Fibroblast of gingiva (primary cell): ENCODE results near the gene PTPRD.

Experiments used
- DNase-seq: peaks from one replicate; pipeline ENCODE4 v3.0.0-alpha.2; 2011; ENCODE audit warnings: low read depth

The PTPRD gene

DNA sequence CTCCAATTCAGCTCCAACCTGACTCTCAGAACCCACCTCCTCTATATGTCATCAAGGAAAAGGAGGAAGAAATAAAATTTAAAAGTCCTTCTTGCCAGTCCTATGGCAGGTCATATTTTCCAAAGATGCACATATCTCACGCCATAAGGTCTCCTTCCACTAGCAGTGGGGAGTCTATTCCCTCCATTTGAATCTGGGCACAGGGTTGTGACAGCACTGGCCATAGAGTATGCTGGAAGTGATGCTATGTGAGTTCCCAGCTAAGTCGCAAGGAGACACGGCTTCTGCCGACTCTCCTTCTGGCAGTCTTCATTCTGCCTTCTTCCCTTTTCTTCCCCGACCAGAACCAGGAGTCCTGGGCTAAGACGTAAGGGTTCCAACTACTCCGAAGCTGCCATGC, 1929.3 kb downstream of the PTPRD start:
- DNase-seq = no peak

DNA sequence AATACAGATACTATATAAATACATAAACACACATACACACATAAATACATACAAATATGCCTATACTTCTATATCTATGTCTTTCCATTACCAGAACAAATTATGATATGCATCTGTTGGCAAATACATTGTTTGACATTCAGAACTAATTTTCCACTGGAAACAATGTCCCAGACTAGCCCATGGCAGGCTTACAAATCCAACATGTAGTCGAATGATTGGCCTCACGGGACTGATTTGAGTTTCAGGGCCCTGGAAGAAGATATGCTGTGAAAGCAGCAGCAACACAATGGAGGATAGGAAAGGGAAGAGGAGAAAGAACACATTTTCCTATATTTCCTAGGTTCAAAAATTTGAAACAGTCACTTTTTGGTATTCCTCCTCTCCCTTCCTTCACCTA, 1932.1 kb downstream of the PTPRD start:
- no peak for DNase-seq

DNA sequence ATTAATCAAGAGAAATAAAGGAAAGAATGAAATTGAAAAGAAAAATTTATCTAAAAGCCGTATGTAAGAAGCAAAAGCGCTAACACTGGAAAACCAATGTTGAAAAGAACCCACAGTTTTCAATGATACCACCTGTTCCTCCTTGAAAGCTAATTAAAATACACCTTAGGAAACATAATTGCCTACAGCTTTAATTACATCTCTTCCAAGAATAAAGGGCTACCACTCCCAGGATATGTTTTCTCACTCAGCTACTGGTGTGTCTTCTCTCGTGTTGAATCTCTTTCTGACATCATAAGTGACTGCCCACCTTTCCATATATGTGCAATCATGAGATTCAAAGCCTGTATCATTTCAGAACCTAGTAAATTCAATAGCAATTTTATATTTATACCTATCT, 1932.6 kb downstream of the PTPRD start:
- DNase-seq = no peak

DNA sequence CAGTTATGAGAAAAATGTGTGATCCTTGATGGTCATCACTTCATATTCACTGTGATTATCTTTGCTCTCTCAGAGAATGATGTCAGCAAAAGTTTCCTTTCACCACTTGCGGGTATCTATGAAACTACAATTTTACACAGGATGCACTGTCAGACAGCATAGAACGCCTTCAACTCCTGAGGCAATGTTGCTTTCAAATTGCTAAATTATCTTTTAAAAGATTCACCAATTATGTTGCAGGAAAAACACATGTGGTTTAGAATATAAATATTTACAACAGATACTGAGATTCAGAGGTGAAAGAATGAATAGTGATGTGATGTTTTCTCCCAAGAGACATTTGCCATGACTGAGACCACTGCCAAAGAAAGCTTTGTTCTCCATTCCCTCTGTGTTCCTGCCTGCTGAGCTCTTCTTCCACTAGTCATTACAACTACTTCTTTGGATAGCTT, 1933.4 kb downstream of the PTPRD start:
- DNase-seq = no peak

DNA sequence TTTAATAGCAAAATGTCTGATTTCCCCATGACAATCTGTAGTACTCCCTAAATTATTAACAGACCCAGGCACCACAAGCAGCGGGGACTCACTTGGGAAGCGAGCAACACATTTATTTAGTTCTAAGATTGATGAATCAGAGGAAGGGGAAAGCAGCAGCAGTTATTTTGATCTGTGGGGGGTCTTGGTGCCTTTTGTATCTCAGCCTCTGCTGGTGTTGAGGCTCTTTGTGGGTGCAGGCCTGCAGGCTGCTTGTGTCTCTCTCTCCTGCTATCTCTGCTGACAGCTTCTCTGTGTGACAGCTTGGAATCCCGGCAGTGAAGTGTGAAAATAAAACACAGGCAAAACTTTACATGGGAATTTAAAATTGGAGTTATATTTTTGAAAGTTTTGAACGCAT, 1935.1 kb downstream of the PTPRD start:
- no peak for DNase-seq

DNA sequence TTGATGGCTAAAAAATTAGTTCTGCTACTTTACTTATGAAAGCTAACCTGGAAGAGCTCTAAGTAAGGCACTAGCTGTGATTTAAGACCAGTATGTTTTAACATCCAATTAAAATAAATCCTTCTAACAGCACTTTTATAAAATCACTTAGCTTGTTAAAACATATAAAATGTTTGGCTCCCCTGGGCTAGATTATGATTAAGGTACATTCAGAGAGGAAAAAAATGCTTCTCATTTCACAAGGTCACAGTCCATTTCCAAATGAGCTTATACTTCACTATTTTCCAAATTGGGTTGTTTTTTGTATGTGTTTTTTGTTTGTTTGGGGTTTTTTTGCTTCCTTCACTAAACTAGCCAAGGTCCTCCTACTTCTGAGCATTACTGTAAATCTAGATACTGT, 1938.3 kb downstream of the PTPRD start:
- DNase-seq = no peak

DNA sequence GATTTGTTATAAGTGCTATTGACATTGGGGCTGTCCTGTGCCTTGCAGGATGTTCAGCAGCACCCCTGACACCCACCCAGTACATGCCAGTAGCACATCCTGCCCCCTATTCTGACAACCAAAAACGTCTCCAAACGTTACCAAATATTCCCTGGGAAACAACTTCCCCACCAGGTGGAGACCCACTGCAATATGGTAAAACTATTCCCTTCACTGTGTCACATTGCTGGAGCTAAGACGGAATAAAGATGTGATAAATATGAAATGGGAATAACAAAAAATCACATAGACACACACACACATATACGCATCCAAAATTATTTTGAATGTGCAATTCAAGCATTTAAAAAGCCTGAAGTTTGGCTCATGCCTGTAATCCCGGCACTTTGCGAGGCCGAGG, 1939.0 kb downstream of the PTPRD start:
- DNase-seq = no peak

DNA sequence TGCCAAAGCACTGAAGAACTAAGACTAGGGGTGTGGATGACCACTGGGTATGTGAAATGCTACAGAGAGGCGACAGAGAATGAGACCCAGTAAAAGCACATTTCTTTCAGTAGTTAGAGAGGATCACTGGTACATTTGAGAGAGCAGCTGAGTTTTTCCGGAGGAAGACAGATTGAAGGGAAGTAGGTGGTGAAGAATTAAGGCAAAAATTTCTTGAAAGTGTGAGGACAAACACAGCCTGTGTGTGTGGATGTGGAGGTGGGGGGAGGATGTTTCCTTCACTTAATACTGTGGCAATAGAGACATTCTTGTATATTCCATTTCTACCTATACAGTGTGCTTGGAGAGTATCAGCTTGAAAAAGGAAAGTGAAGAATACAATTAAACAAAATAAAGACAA, 1942.1 kb downstream of the PTPRD start:
- DNase-seq = no peak

DNA sequence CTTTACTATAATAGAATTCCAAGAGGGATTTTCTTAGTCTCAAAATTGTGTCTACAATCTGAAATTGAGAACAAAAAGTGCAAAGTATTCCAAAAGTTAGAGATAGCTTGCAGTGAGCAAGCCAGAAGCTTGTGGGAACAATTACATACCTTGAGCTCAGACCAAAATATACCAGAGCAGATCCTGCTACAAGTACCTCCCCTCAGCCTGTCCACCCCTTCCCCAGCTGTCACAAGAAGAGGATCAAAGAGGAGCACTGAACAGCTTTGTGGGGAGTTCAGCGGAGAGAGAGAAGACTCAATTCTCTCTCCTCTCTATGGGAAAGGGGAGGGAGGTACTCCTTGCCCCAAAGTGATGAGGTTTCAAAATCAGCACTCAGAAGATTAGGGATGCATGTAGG, 1944.1 kb downstream of the PTPRD start:
- no peak for DNase-seq

DNA sequence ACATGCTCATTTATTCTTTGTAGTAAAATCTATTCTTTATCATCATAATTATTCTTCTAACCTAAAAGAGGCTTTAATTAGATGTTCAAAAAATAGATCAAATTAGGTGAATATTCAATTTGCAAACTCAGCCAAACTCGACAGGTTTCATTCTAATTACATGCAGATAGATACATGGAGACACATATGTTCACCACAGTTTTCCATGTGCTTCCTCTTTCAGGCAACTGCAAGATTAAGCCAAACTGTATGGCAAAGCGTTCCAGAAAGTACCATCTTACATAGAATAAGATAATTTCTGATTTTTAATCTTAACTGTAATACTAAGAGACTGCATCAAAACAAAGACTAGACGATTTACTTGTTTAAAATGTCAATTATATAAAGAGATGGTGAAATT, 1944.6 kb downstream of the PTPRD start:
- DNase-seq = no peak

DNA sequence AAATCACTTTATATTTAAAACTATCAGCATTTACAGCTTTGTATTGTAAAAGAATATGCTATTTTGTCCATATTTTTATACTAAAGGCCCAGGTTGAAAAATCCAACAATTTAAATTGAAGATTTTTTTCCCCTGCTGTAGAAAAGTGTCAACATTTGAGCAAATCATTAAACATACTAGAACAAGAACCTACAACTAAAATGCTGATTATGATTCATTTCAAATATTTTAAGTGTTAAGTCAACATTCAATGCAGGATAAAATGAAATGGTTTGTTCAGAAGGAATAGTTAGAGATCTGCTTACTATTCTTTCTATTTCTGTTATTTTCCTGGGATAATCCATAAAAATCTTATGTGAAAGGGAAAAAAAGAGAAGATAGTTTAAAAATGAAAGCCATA, 1946.7 kb downstream of the PTPRD start:
- DNase-seq = no peak

DNA sequence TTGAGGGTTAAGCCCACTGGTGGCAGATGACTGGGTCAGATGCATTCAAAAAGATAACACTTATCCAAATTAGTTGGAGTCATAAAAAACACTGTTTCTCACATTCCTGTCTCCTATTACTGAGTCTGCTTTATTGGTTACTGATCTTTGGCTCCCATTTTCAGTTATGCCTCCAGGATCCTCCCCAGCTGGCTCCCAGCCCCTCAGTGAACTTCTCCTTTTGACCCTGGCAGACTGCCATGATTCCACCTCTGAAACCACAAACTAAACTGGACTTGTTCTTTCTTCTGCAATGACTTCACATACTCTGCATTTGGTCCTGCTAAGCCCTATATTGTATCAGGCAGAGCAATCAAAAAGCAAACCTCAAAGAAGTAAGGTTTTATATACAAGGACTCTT, 1952.4 kb downstream of the PTPRD start:
- DNase-seq = no peak

DNA sequence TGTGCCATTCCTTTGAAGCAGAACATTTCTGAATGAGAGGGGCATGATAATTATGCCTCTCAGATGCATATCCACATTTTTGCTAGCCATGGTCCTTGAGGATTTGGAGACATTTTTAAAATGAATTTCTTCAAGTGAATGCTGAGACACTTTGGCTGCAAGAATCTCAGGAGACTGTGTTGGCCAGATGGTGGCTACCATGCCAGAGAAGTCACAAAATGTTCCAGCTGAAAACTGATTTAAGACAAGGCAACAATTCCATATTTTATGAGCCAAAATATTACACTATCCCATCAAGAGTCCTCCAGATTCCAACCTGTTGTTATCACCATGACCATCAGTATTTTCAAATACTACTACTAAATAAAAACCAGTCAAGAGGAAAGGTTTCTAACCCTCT, 1953.7 kb downstream of the PTPRD start:
- no peak for DNase-seq

DNA sequence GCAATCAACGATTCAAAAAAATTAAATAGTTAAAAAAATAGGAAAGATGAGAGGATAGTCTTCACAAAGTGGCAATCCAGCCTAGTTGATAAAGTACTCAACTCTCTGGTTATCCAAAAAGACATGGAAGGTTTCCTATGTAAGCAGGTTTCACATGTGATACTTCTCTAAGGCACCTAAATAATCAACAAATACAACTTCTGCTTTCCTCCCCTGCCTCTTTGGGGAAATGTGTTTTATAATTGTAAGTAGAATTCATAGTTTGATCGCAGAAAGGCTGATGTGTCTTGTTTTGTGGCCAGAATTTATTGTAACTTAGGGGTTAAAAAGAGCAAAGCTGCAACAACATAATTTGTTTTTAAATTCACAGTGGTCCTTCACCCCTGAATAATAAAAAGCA, 1957.7 kb downstream of the PTPRD start:
- no peak for DNase-seq

DNA sequence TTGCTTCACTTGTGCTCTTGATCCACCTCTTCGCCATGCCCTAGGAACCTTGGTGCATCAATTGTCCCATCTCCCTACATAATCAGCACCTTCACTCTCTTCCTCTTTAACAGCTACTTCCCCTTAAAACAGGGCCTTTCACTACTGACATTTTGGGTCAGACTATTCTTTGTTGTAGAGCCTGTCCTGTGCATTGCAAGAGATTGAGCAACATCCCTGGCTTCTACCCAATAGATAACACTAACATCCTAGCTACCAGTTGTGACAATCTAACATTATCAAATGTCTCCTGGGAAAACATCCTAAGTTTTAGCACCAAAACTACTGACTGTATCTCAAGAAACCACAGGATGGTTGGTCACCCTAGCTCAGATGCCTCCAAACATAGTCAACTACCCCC, 1958.9 kb downstream of the PTPRD start:
- no peak for DNase-seq

DNA sequence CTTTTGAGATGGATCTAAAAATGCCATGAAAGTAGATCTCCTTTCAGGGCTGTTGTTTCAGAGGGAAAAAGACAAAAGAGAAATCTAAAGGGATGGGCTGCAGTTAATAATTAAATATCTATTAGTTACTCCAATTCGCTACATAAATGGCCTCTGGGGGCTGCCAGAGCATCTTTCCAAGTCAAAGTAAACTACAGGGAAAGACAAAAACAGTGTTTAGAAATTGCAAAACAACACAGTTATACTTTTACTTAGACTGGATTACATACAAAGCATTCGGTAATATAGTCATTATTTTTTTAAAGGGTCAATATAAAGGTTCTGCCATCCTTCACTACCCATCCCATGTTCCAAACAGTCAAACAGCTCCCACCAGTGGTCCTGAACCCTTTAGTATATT, 1959.7 kb downstream of the PTPRD start:
- no peak for DNase-seq

DNA sequence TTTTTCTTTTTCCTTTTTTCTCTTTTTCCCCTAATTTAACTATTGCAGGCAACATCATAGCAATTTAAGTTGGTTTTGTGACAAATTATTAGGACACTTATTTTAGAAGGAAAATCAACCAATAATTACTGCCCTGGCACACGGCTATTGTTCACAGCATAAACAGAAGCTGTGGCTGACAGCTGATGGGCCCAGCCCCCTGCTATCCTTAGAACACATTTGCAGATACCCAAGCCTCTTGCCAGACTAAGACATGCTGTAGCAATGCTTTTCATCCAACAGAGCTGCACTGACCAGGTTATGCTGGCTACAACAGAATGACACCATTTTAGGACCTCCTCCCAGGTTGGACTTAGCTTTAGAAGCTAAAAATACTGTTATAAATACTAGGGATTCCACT, 1960.5 kb downstream of the PTPRD start:
- no peak for DNase-seq

DNA sequence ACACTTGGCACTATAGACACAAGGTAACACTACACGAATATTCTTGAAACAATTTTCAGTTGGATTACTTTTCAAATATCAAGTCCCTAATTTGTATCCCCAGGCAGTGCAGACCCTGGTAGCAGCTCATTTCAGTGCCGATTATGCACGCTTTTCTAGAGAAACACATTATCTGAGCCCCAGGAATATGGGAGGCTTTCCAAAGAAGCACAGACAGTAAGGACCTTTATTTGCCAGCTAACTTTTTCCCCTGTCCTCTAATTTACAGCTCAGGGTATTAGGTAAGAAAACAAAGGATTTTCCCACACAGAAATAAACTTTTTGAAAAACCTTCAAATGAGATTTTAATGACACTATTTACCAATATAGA, 1961.0 kb downstream of the PTPRD start:
- DNase-seq = no peak

DNA sequence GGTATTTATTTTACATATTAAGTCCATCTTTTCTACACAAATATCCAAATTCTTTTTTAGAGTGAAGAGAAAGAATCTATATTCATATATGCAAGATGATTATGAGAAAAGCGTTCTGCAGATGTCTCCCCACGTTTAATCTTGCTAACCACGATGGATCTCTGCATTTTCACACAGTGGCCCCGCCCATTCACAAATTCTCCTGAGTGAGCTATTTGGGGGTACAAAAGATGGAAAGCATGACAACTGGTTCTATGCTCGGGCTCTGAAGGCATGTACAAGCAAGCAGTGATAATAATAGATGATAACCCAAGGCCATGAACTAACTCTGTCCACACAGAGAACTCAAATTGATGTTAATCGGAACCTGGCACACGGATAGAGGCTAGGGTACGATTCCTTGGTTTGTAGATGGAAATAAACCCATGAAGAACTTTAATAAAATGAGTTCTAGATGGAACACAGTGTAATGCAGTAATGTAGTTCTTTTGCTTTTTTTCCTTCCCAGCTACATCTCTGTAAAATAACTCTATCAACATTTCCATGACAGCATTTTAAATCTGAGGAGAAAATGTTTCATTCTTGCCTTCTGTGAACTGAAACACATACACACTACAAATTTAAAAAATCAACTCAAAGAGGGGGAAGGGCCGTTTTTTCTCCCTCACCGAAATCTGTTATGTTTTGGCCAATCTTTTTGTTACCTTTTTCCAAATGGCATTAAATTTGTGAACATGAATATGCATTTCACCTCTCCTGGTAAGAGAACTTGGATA, 1961.5 kb downstream of the PTPRD start:
- no peak for DNase-seq

DNA sequence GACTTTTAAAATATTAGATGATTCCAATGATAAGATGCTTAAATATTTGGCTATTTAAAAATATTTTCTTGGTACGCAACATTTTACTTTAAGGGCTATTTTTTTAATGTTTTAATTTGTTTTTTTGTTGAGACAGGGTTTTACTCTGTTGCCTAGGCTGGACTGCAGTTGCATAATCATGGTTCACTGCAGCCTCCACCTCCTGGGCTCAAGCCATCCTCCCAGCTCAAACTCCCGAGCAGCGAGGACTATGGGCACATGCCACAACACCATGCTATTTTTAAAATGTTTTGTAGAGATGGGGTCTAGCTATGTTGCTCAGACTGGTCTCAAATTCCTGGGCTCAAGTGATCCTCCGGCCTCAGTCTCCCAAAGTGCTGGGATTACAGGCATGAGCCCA, 1963.0 kb downstream of the PTPRD start:
- no peak for DNase-seq

DNA sequence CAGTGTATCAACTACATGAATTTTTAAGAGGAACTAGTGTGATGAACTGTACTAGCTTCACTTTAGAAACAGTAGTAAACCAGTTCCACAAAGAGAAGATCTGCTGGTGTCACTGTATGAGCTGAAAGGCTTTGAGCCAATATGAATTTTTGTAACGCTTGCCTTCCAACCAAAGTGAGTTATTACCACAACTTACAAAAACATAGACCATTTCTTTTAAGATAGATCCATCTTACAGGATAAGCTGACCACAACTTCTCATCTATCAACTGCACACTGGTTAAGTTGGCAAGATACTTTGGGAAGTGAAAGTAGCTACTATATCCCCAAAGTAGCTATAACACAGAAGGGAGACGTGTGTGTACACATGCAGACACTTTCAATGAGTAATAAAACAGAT, 1963.6 kb downstream of the PTPRD start:
- no peak for DNase-seq

DNA sequence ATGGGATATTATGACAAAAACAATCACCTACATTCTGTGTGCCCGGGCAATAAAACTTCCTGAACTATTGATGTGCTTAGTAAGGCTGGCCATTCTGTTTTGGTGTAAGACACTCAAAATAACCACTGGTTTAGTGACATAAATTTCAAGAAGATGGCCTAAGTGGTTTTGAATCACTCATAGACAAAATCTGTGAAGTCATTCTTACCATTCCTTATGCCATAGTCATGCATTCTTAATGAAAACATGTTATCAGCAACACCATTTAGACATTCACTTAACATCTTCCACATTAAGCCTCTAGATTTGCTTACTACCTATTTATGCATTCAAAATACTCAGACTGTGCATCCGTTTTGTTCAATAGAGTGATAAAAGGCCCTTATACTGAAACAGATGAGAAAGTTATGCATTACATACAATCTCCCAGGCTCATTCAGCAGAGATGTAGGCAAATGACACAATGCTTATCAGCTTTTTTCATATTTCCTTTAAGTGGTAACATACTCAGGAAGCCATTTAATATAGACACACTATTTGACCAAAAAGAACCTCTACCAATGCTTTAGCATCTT, 1964.4 kb downstream of the PTPRD start:
- no peak for DNase-seq

DNA sequence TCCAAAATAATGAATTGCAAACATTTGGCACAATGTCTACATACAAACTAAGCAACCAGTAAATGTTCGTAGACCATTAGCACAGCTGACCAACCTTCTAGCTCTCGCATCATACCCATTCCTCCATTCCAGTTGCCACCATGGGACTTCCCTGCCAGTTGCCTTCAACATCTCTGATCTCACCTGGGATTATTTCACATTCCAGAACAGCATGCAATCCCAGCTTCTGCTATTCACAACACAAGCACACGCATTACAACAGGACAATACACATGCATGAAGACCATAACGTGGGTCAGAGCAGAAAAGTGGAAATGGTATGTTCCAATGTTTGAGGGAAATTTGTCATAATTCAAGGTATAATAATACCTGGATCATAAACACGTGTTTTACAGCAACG, 1965.0 kb downstream of the PTPRD start:
- DNase-seq = no peak

DNA sequence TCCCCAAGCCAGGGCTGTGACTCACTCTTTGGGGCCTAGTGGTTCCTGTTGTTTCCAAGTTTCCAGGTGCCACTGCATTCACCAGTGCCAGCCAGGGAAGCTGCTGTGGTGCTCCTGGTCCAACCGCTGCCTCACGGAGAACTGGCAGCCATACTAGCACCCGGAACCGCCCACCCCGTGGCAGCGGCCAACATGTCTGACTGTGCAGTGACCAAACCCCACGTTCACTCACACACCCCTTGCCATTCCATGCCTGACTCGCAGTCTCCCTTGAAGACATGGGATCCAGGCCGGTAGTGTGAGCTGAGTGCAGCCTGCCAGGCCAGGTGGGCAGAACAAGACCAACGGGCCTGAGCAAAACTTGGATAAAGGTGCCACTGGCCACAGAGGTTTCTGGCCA, 1968.2 kb downstream of the PTPRD start:
- no peak for DNase-seq
